Retinal pigment epithelial cell (primary cell): ENCODE data around the gene HIVEP1.

Experiments used
- DNase-seq: peaks from one replicate; pipeline ENCODE4 v3.0.0-alpha.2; 2010; ENCODE audit warnings: low read depth
- H3K4me3 ChIP-seq: 2 replicates; pipeline ENCODE4 v1.5.1; 2011; ENCODE audit warnings: mild to moderate bottlenecking, low read length, control low read depth, moderate library complexity
- TF ChIP-seq, protein P1 (sequence below): conservative IDR thresholded peaks from 2 replicates; pipeline ENCODE4 v1.5.1; 2011; ENCODE audit warnings: low read depth, low read length, control low read depth, inconsistent platforms

Gene HIVEP1

DNA sequence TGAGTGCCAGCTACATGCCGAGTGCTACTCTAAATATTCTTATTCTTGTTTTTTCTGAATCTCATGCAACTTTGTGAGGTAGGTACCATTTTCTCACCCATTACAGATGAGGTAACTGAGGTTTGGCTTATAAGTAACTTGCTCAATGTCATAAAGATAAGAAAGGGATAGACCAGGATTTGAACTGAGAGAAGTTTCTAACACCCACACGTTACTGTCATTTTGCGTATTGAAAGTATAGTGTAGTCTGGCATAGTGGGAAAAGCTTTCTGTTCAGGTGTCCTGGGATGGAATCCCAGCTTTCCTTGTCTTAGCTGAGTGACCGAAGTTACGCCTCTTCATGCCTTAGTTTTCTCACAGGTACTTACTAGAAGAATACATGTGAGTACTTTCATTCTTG, 50.5 kb downstream of the HIVEP1 start:
- TF ChIP-seq, protein P1, sequence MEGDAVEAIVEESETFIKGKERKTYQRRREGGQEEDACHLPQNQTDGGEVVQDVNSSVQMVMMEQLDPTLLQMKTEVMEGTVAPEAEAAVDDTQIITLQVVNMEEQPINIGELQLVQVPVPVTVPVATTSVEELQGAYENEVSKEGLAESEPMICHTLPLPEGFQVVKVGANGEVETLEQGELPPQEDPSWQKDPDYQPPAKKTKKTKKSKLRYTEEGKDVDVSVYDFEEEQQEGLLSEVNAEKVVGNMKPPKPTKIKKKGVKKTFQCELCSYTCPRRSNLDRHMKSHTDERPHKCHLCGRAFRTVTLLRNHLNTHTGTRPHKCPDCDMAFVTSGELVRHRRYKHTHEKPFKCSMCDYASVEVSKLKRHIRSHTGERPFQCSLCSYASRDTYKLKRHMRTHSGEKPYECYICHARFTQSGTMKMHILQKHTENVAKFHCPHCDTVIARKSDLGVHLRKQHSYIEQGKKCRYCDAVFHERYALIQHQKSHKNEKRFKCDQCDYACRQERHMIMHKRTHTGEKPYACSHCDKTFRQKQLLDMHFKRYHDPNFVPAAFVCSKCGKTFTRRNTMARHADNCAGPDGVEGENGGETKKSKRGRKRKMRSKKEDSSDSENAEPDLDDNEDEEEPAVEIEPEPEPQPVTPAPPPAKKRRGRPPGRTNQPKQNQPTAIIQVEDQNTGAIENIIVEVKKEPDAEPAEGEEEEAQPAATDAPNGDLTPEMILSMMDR = no peak
- no peak overlapping the region for H3K4me3 ChIP-seq
- DNase-seq = no peak

- no peak overlapping the region for H3K4me3 ChIP-seq
- TF ChIP-seq, protein P1 = no peak
- DNase-seq = no peak
These were observed 52.0 kb downstream of the HIVEP1 start for GRCh38 chr6:12064131-12064530.

- TF ChIP-seq, protein P1 = no peak
- DNase-seq = no peak
- H3K4me3 ChIP-seq = no peak overlapping the region
These were observed 52.5 kb downstream of the HIVEP1 start for GRCh38 chr6:12064538-12065071.

GRCh38 chr6:12065321-12066140, 53.4 kb downstream of the HIVEP1 start:
- H3K4me3 ChIP-seq = no peak overlapping the region
- TF ChIP-seq, protein P1 = no peak
- no peak for DNase-seq

GRCh38 chr6:12066297-12066696, 54.2 kb downstream of the HIVEP1 start:
- TF ChIP-seq, protein P1 = no peak
- peak; percentile 33 for DNase-seq
- H3K4me3 ChIP-seq = no peak overlapping the region

- TF ChIP-seq, protein P1 = no peak
- DNase-seq = no peak
- no peak overlapping the region for H3K4me3 ChIP-seq
These were observed 56.9 kb downstream of the HIVEP1 start for GRCh38 chr6:12068899-12069557.
